ENCODE data around the gene PCNT.

GRCh38 chr21:46325073-46325912 lies 1.3 kb downstream of the PCNT start:
- TF ChIP-seq EZH2 (IDR thresholded peaks at IDR 0.05; ENCODE audit: insufficient read depth, poor library complexity, severe bottlenecking), result no peak
- no peak for TF ChIP-seq EZH2phosphoT487 (IDR thresholded peaks at IDR 0.05; ENCODE audit: insufficient read depth, low read depth)

Data from GM23248 (cell line).